Smooth muscle cell (in vitro differentiated cells): ENCODE measurements around the gene CANX. TPM values are rescaled to one million over a fixed set of nuclear protein-coding genes. Genes with fewer than 3 reads are reported as not detected.
A peak's percentile ranks its signal among the peaks of the same experiment; 100 is the strongest.

ENCODE experiments used
- DNase-seq: peaks from one replicate; lab custom pipeline; 2025; ENCODE audit not compliant: unreplicated experiment; lab: John Stamatoyannopoulos, UW
- H2AFZ ChIP-seq: fragments of 200-600 bp; sonication (generic); 2 replicates; pipeline ENCODE4 v1.6.0; 2016; ENCODE audit warnings: antibody characterized with exemption, low read depth, mild to moderate bottlenecking
- H3F3A ChIP-seq: fragments of 200-600 bp; sonication (generic); 2 replicates; pipeline ENCODE4 v1.6.0; 2017; ENCODE audit warnings: antibody characterized with exemption, low read depth
- H3K27ac ChIP-seq: fragments of 200-600 bp; sonication (generic); 2 replicates; pipeline ENCODE4 v1.5.1; 2016; ENCODE audit warnings: low read depth, mild to moderate bottlenecking
- H3K27me3 ChIP-seq: fragments of 200-600 bp; sonication (generic); 2 replicates; pipeline ENCODE4 v1.6.1; 2016; ENCODE audit warnings: low read depth, mild to moderate bottlenecking
- H3K36me3 ChIP-seq: fragments of 200-600 bp; sonication (generic); 2 replicates; pipeline ENCODE4 v1.5.1; 2016; ENCODE audit warnings: low read depth
- H3K4me1 ChIP-seq: fragments of 200-600 bp; sonication (generic); 2 replicates; pipeline ENCODE4 v1.5.1; 2016; ENCODE audit warnings: low read depth
- H3K4me2 ChIP-seq: fragments of 200-600 bp; sonication (generic); 2 replicates; pipeline ENCODE4 v1.6.0; 2016; ENCODE audit warnings: mild to moderate bottlenecking
- H3K4me3 ChIP-seq: fragments of 200-600 bp; sonication (generic); 2 replicates; pipeline ENCODE4 v1.5.1; 2016; ENCODE audit warnings: mild to moderate bottlenecking
- H3K79me2 ChIP-seq: fragments of 200-600 bp; sonication (generic); 2 replicates; pipeline ENCODE4 v1.6.0; 2016; ENCODE audit warnings: low read depth, mild to moderate bottlenecking
- H3K9ac ChIP-seq: fragments of 200-600 bp; sonication (generic); 2 replicates; pipeline ENCODE4 v1.6.0; 2016; ENCODE audit warnings: low read depth
- H3K9me3 ChIP-seq: fragments of 200-600 bp; sonication (generic); replicated peaks from 2 replicates; pipeline ENCODE4 v1.5.1; 2016; ENCODE audit warnings: low read depth
- H4K20me1 ChIP-seq: fragments of 200-600 bp; sonication (generic); 2 replicates; pipeline ENCODE4 v1.6.0; 2016; ENCODE audit warnings: low read depth
- WGBS: methylation state at CpG from one replicate; pipeline ENCODE4 v1.1.7; 2016; ENCODE audit warnings: low lambda C conversion rate; 5-methylcytosine and 5-hydroxymethylcytosine counted together
- polyA plus RNA-seq: library from polyadenylated mRNA; unstranded; fragments of >200 nt; fragmentation: Nextera tagmentation; extraction: Ambion mirVana; gene quantifications from 2 replicates; pipeline ENCODE4 v1.2.1, GENCODE V29; 2016
- total RNA-seq: library from RNA; depleted of rRNA; stranded (reverse); fragments of >200 nt; gene quantifications from 2 replicates; pipeline ENCODE4 v1.2.3, GENCODE V29; 2014
- TF ChIP-seq, protein P1 (sequence below): fragments of 200-600 bp; sonication (generic); IDR thresholded peaks from 2 replicates; pipeline ENCODE4 v1.5.1; 2017; ENCODE audit warnings: borderline replicate concordance, mild to moderate bottlenecking, antibody characterized with exemption; ENCODE audit not compliant: insufficient read depth, poor library complexity, severe bottlenecking

Gene CANX
- total and polyA plus RNA-seq, 2 experiments from 2014 or later: 274 to 513 TPM

GRCh38 chr5:179758955-179759354 is 60.2 kb downstream of the CANX start:
- H3K4me3 ChIP-seq: no peak overlapping the region
- no peak for DNase-seq
- H3K27me3 ChIP-seq: no peaks in the 10 kb centered on the region
- H3K4me2 ChIP-seq: no peak overlapping the region
- H3K27ac ChIP-seq: no peak overlapping the region
- H2AFZ ChIP-seq: no peak overlapping the region
- WGBS: 77% methylated on average over 8 of the region's 8 CpGs
- H3F3A ChIP-seq: peaks cover 10% of the 10 kb centered on the region
- TF ChIP-seq, protein P1, sequence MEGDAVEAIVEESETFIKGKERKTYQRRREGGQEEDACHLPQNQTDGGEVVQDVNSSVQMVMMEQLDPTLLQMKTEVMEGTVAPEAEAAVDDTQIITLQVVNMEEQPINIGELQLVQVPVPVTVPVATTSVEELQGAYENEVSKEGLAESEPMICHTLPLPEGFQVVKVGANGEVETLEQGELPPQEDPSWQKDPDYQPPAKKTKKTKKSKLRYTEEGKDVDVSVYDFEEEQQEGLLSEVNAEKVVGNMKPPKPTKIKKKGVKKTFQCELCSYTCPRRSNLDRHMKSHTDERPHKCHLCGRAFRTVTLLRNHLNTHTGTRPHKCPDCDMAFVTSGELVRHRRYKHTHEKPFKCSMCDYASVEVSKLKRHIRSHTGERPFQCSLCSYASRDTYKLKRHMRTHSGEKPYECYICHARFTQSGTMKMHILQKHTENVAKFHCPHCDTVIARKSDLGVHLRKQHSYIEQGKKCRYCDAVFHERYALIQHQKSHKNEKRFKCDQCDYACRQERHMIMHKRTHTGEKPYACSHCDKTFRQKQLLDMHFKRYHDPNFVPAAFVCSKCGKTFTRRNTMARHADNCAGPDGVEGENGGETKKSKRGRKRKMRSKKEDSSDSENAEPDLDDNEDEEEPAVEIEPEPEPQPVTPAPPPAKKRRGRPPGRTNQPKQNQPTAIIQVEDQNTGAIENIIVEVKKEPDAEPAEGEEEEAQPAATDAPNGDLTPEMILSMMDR: no peak
- peaks cover 100% of the 10 kb centered on the region for H4K20me1 ChIP-seq
- H3K79me2 ChIP-seq: peaks cover 85% of the 10 kb centered on the region
- H3K9me3 ChIP-seq: no peaks in the 10 kb centered on the region
- H3K36me3 ChIP-seq: no peaks in the 10 kb centered on the region
- H3K4me1 ChIP-seq: peaks cover 14% of the 10 kb centered on the region
- H3K9ac ChIP-seq: no peak overlapping the region

- Histone ChIP-seq H3K9ac (no peak overlapping the region), H3F3A (peaks cover 14% of the 10 kb centered on the region), H3K4me3 (no peak overlapping the region), H3K4me1 (peaks cover 14% of the 10 kb centered on the region), H3K27ac (peak overlapping the region; percentile 25), H4K20me1 (peaks cover 98% of the 10 kb centered on the region), H3K79me2 (peaks cover 78% of the 10 kb centered on the region), H3K4me2 (no peak overlapping the region), H2AFZ (no peak overlapping the region), H3K9me3 (no peaks in the 10 kb centered on the region), H3K36me3 (no peaks in the 10 kb centered on the region), H3K27me3 (no peaks in the 10 kb centered on the region)
- TF ChIP-seq, protein P1: no peak
- WGBS: 67% methylated on average over 9 of the region's 9 CpGs
- DNase-seq: no peak
Observed at GRCh38 chr5:179759581-179760551, 61.1 kb downstream of the CANX start.

DNA sequence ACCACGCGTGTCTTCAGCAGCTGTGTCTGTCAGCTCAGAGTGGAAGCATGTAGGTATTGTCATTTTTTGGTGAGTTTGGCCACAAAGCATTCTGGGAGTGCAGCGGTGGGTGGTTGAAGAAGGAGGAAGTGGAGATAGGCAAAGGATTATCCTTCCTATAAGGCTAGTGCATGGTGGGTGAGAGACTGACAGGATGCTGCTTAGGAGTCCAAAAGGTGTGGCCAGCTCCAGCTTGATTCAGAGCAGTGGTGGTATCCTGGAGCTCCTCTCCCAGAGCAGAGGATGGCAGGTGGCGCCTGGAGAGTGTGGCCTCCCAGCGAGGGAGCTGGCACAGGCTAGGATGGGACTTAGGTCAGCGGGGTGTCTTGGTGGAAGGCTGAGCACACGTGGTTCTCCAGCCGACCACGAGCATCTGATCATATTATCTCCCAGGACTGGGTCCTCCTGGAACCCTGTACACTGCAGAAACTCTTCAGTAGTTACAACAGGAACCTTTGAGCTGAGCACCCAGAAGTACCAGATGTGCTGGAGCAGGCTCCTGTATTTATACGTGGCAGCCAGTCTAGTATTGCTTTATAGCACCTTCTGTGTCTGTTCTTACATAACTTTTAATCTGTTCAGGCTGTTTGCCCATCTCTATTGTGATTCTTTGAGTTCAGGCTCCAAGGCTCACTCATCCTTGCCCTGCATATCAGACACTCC is 63.5 kb downstream of the CANX start:
- H3K36me3 ChIP-seq: no peaks in the 10 kb centered on the region
- WGBS: 70% methylated on average over 10 of the region's 10 CpGs
- H3K4me2 ChIP-seq: peak overlapping the region; percentile 29
- H3F3A ChIP-seq: peaks cover 26% of the 10 kb centered on the region
- H2AFZ ChIP-seq: no peak overlapping the region
- H3K9me3 ChIP-seq: no peaks in the 10 kb centered on the region
- TF ChIP-seq, protein P1: no peak
- peaks cover 98% of the 10 kb centered on the region for H4K20me1 ChIP-seq
- no peaks in the 10 kb centered on the region for H3K27me3 ChIP-seq
- H3K9ac ChIP-seq: no peak overlapping the region
- H3K4me1 ChIP-seq: peaks cover 25% of the 10 kb centered on the region
- no peak overlapping the region for H3K4me3 ChIP-seq
- peaks cover 56% of the 10 kb centered on the region for H3K79me2 ChIP-seq
- DNase-seq: no peak
- H3K27ac ChIP-seq: peak overlapping the region; percentile 94
